Stimulated activated CD8-positive, alpha-beta memory T cell treated with anti-CD3 and anti-CD28 coated beads, Interleukin-7, amount 100 ng/mL, for 4 hours (primary cell): ENCODE measurements around the gene CMSS1.

Experiments used
- DNase-seq, 2 donors: peaks; one replicate each; pipeline ENCODE4 v3.0.0-alpha.2; 2020; ENCODE audit warnings: low read depth in 2 of 2

CMSS1 gene

GRCh38 chr3:99934975-99935797 lies 117.5 kb downstream of the CMSS1 start:
- no peak for DNase-seq

- no peak for DNase-seq
Measured at GRCh38 chr3:99938270-99938911, 120.7 kb downstream of the CMSS1 start.

GRCh38 chr3:99939876-99940275 lies 122.2 kb downstream of the CMSS1 start:
- DNase-seq, result no peak

GRCh38 chr3:99940350-99940749 lies 122.7 kb downstream of the CMSS1 start:
- no peak for DNase-seq

GRCh38 chr3:99941211-99941610 lies 123.5 kb downstream of the CMSS1 start:
- no peak for DNase-seq

GRCh38 chr3:99943931-99944761 lies 126.5 kb downstream of the CMSS1 start:
- DNase-seq, result no peak

- DNase-seq, result no peak
Measured at GRCh38 chr3:99945328-99945995, 127.8 kb downstream of the CMSS1 start.

- no peak for DNase-seq
Measured at GRCh38 chr3:99947356-99947755, 129.7 kb downstream of the CMSS1 start.

- no peak for DNase-seq
Measured at GRCh38 chr3:99948467-99949089, 130.9 kb downstream of the CMSS1 start.

- no peak for DNase-seq
Measured at GRCh38 chr3:99949956-99950670, 132.5 kb downstream of the CMSS1 start.

- no peak for DNase-seq
Measured at GRCh38 chr3:99950921-99951320, 133.3 kb downstream of the CMSS1 start.

- DNase-seq, result no peak
Measured at GRCh38 chr3:99951701-99952100, 134.0 kb downstream of the CMSS1 start.

GRCh38 chr3:99952306-99952705 lies 134.6 kb downstream of the CMSS1 start:
- no peak for DNase-seq

GRCh38 chr3:99953596-99953995 lies 135.9 kb downstream of the CMSS1 start:
- DNase-seq, result no peak

- DNase-seq, result no peak
Measured at GRCh38 chr3:99954914-99955644, 137.4 kb downstream of the CMSS1 start.

GRCh38 chr3:99955773-99956562 lies 138.3 kb downstream of the CMSS1 start:
- no peak for DNase-seq

GRCh38 chr3:99957151-99957796 lies 139.6 kb downstream of the CMSS1 start:
- no peak for DNase-seq

GRCh38 chr3:99958222-99958912 lies 140.7 kb downstream of the CMSS1 start:
- no peak for DNase-seq
